ENCODE measurements around the gene PRPF38B.

- TF ChIP-seq CTCF (conservative IDR thresholded peaks at IDR 0.05; ENCODE audit: low read depth in 2 of 2) (no peak), ZNF331 (CRISPR knock-in tag; IDR thresholded peaks at IDR 0.05; ENCODE audit: low read depth) (no peak), POLR2AphosphoS5 (IDR thresholded peaks at IDR 0.05; ENCODE audit: low read depth) (no peak), EZH2phosphoT487 (IDR thresholded peaks at IDR 0.05; ENCODE audit: unreplicated experiment) (no peak), EZH2 (IDR thresholded peaks at IDR 0.05; ENCODE audit: low read depth, unreplicated experiment) (no peak), CREB1 (CRISPR knock-in tag; IDR thresholded peaks at IDR 0.05; ENCODE audit: low read depth) (no peak), JUNB (IDR thresholded peaks at IDR 0.05; ENCODE audit: unreplicated experiment) (no peak), ZNF114 (CRISPR knock-in tag; IDR thresholded peaks at IDR 0.05) (no peak), REST (IDR thresholded peaks at IDR 0.05; ENCODE audit: unreplicated experiment) (no peak), ZNF462 (CRISPR knock-in tag; IDR thresholded peaks at IDR 0.05) (no peak), STAT1 (IDR thresholded peaks at IDR 0.05; ENCODE audit: unreplicated experiment) (no peak)
These were observed 23.3 kb upstream of the PRPF38B start for GRCh38 chr1:108668777-108669176.
